GM23338 (cell line): ENCODE measurements around the gene HTT-AS. TPM values are rescaled to one million over a fixed set of nuclear protein-coding genes. Genes with fewer than 3 reads are reported as not detected.

Experiments used
- ATAC-seq: fragments of 200-7000 bp; cut with Tn5 transposase; 3 replicates; pipeline ENCODE4 v1.9.1; 2020
- DNase-seq: peaks from one replicate; pipeline ENCODE4 v3.0.0-alpha.2; 2015; ENCODE audit warnings: low spot score
- H2AFZ ChIP-seq: fragments of 200-600 bp; sonication (generic); 2 replicates; pipeline ENCODE4 v1.8.0; 2016; ENCODE audit warnings: antibody characterized with exemption, mild to moderate bottlenecking, moderate library complexity
- H3F3A ChIP-seq: fragments of 200-600 bp; sonication (generic); replicated peaks from 2 replicates; pipeline ENCODE4 v1.8.0; 2017; ENCODE audit warnings: antibody characterized with exemption, mixed run types, low read depth
- H3K27ac ChIP-seq: fragments of 200-600 bp; sonication (generic); 2 replicates; pipeline ENCODE4 v1.6.1; 2016; ENCODE audit warnings: low read depth
- H3K27me3 ChIP-seq: fragments of 200-600 bp; sonication (generic); 2 replicates; pipeline ENCODE4 v1.8.0; 2016; ENCODE audit warnings: mild to moderate bottlenecking, mixed run types, moderate library complexity; ENCODE audit not compliant: insufficient read depth
- H3K36me3 ChIP-seq: fragments of 200-600 bp; sonication (generic); 2 replicates; pipeline ENCODE4 v1.8.0; 2016; ENCODE audit warnings: mild to moderate bottlenecking; ENCODE audit not compliant: insufficient read depth
- H3K4me1 ChIP-seq: fragments of 200-600 bp; sonication (generic); 2 replicates; pipeline ENCODE4 v1.8.0; 2016; ENCODE audit warnings: mild to moderate bottlenecking, moderate library complexity; ENCODE audit not compliant: insufficient read depth
- H3K4me2 ChIP-seq: fragments of 200-600 bp; sonication (generic); 2 replicates; pipeline ENCODE4 v1.7.1; 2017; ENCODE audit warnings: mixed run types
- H3K4me3 ChIP-seq: fragments of 200-600 bp; sonication (generic); 2 replicates; pipeline ENCODE4 v1.6.1; 2016; ENCODE audit warnings: mixed run types
- H3K79me2 ChIP-seq: fragments of 200-600 bp; sonication (generic); replicated peaks from 2 replicates; pipeline ENCODE4 v1.8.0; 2017; ENCODE audit warnings: mild to moderate bottlenecking; ENCODE audit not compliant: insufficient read depth
- H3K9me2 ChIP-seq: fragments of 200-600 bp; sonication (generic); 2 replicates; pipeline ENCODE4 v1.8.0; 2017; ENCODE audit not compliant: insufficient read depth
- H4K20me1 ChIP-seq: fragments of 200-600 bp; sonication (generic); replicated peaks from 2 replicates; pipeline ENCODE4 v1.8.0; 2017; ENCODE audit warnings: mild to moderate bottlenecking; ENCODE audit not compliant: insufficient read depth
- H3K27ac Mint-ChIP-seq: 2 replicates; pipeline ENCODE4 v1.8.0; 2020; ENCODE audit warnings: inconsistent platforms, mild to moderate bottlenecking, moderate library complexity, mixed read lengths
- H3K27me3 Mint-ChIP-seq: 3 replicates; pipeline ENCODE4 v1.8.0; 2022; ENCODE audit warnings: low read depth, mild to moderate bottlenecking, moderate library complexity, mixed read lengths, inconsistent platforms; ENCODE audit not compliant: insufficient read depth, poor library complexity
- H3K36me3 Mint-ChIP-seq: 3 replicates; pipeline ENCODE4 v1.8.0; 2021; ENCODE audit warnings: low read depth, mild to moderate bottlenecking, inconsistent platforms, moderate library complexity, mixed read lengths
- H3K4me1 Mint-ChIP-seq: 3 replicates; pipeline ENCODE4 v1.8.0; 2020; ENCODE audit warnings: mild to moderate bottlenecking, inconsistent platforms, mixed read lengths
- H3K4me3 Mint-ChIP-seq: 3 replicates; pipeline ENCODE4 v1.8.0; 2021; ENCODE audit warnings: moderate library complexity, mild to moderate bottlenecking, inconsistent platforms, mixed read lengths
- H3K9me3 Mint-ChIP-seq: 3 replicates; pipeline ENCODE4 v1.8.0; 2020; ENCODE audit warnings: moderate library complexity, mild to moderate bottlenecking, inconsistent platforms, mixed read lengths
- CREB1 ChIP-seq: fragments of 250-450 bp; sonication (Bioruptor Pico); IDR thresholded peaks from 2 replicates; pipeline ENCODE4 v1.5.0; 2020; ENCODE audit warnings: low read depth, mild to moderate bottlenecking, moderate library complexity
- EZH2 ChIP-seq: fragments of 200-600 bp; sonication (generic); IDR thresholded peaks from one replicate; pipeline ENCODE4 v1.8.0; 2017; ENCODE audit warnings: antibody characterized with exemption, mild to moderate bottlenecking, low read depth; ENCODE audit not compliant: unreplicated experiment
- EZH2phosphoT487 ChIP-seq: fragments of 200-600 bp; sonication (generic); IDR thresholded peaks from one replicate; pipeline ENCODE4 v1.8.1; 2018; ENCODE audit warnings: antibody characterized with exemption; ENCODE audit not compliant: unreplicated experiment
- JUNB ChIP-seq: IDR thresholded peaks from one replicate; pipeline ENCODE4 v1.6.1; 2016; ENCODE audit warnings: antibody characterized with exemption; ENCODE audit not compliant: unreplicated experiment
- NANOG ChIP-seq: IDR thresholded peaks from 2 replicates; pipeline ENCODE4 v1.6.1; 2016; ENCODE audit warnings: antibody characterized with exemption, borderline replicate concordance
- STAT1 ChIP-seq: IDR thresholded peaks from one replicate; pipeline ENCODE4 v1.6.1; 2016; ENCODE audit warnings: antibody characterized with exemption; ENCODE audit not compliant: unreplicated experiment
- ZNF114 ChIP-seq: fragments of 250-450 bp; sonication (Bioruptor Pico); IDR thresholded peaks from 2 replicates; pipeline ENCODE4 v1.5.0; 2020; ENCODE audit warnings: mild to moderate bottlenecking, moderate library complexity
- polyA plus RNA-seq: library from polyadenylated mRNA; unstranded; fragments of >200 nt; fragmentation: Nextera tagmentation; extraction: Ambion mirVana; gene quantifications from 2 replicates; pipeline ENCODE4 v1.2.1, GENCODE V29; 2016
- total RNA-seq: library from RNA; depleted of rRNA; stranded (reverse); fragments of >200 nt; shearing (Covaris generic); gene quantifications from 2 replicates; pipeline ENCODE4 v1.2.3, GENCODE V29; 2014
- TF ChIP-seq, protein P1 (sequence below): IDR thresholded peaks from 2 replicates; pipeline ENCODE4 v1.6.1; 2016; ENCODE audit warnings: antibody characterized with exemption
- TF ChIP-seq, protein P2 (sequence below): fragments of 250-450 bp; sonication (Bioruptor Pico); IDR thresholded peaks from 2 replicates; pipeline ENCODE4 v1.5.0; 2020; ENCODE audit warnings: mild to moderate bottlenecking, moderate library complexity

HTT-AS gene
- total and polyA plus RNA-seq, 2 experiments from 2014 or later: not detected

DNA sequence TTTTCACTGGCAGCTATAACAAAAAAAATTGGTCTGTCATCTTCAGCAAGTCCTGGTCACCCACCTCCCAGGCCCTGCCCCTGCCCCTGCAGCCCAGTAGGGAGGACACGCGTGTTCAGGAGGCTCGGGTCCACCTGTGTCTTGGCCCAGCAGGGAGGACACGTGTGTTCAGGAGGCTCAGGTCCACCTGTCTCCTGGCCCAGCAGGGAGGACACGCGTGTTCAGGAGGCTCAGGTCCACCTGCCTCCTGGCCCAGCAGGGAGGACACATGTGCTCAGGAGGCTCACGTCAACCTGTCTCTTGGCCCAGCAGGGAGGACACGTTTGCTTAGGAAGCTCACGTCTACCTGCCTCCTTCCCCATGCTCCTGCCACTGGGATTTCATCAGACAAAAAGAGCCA, 44.9 kb downstream of the HTT-AS start:
- ATAC-seq: no peak
- Mint-ChIP-seq H3K4me1 (no peaks in the 10 kb centered on the region; the same call in 2 of the 3 replicates), H3K27me3 (peaks cover 7% of the 10 kb centered on the region), H3K4me3 (no peak overlapping the region), H3K9me3 (no peaks in the 10 kb centered on the region), H3K27ac (no peak overlapping the region), H3K36me3 (no peaks in the 10 kb centered on the region)
- H3K79me2 ChIP-seq: no peaks in the 10 kb centered on the region
- no peaks in the 10 kb centered on the region; the same call in 1 of the 2 replicates for H4K20me1 ChIP-seq
- no peak for DNase-seq
- no peak overlapping the region for H3K4me3 ChIP-seq
- H3K9me2 ChIP-seq: no peaks in the 10 kb centered on the region
- no peaks in the 10 kb centered on the region for H3K36me3 ChIP-seq
- no peak overlapping the region for H3K27ac ChIP-seq
- no peaks in the 10 kb centered on the region for H3F3A ChIP-seq
- no peaks in the 10 kb centered on the region for H3K4me1 ChIP-seq
- TF ChIP-seq CREB1 (CRISPR knock-in tag) (no peak), EZH2phosphoT487 (no peak), EZH2 (no peak), JUNB (no peak), STAT1 (no peak), NANOG (no peak), ZNF114 (CRISPR knock-in tag) (no peak)
- TF ChIP-seq, protein P1, sequence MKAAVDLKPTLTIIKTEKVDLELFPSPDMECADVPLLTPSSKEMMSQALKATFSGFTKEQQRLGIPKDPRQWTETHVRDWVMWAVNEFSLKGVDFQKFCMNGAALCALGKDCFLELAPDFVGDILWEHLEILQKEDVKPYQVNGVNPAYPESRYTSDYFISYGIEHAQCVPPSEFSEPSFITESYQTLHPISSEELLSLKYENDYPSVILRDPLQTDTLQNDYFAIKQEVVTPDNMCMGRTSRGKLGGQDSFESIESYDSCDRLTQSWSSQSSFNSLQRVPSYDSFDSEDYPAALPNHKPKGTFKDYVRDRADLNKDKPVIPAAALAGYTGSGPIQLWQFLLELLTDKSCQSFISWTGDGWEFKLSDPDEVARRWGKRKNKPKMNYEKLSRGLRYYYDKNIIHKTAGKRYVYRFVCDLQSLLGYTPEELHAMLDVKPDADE: no peak
- TF ChIP-seq, protein P2, sequence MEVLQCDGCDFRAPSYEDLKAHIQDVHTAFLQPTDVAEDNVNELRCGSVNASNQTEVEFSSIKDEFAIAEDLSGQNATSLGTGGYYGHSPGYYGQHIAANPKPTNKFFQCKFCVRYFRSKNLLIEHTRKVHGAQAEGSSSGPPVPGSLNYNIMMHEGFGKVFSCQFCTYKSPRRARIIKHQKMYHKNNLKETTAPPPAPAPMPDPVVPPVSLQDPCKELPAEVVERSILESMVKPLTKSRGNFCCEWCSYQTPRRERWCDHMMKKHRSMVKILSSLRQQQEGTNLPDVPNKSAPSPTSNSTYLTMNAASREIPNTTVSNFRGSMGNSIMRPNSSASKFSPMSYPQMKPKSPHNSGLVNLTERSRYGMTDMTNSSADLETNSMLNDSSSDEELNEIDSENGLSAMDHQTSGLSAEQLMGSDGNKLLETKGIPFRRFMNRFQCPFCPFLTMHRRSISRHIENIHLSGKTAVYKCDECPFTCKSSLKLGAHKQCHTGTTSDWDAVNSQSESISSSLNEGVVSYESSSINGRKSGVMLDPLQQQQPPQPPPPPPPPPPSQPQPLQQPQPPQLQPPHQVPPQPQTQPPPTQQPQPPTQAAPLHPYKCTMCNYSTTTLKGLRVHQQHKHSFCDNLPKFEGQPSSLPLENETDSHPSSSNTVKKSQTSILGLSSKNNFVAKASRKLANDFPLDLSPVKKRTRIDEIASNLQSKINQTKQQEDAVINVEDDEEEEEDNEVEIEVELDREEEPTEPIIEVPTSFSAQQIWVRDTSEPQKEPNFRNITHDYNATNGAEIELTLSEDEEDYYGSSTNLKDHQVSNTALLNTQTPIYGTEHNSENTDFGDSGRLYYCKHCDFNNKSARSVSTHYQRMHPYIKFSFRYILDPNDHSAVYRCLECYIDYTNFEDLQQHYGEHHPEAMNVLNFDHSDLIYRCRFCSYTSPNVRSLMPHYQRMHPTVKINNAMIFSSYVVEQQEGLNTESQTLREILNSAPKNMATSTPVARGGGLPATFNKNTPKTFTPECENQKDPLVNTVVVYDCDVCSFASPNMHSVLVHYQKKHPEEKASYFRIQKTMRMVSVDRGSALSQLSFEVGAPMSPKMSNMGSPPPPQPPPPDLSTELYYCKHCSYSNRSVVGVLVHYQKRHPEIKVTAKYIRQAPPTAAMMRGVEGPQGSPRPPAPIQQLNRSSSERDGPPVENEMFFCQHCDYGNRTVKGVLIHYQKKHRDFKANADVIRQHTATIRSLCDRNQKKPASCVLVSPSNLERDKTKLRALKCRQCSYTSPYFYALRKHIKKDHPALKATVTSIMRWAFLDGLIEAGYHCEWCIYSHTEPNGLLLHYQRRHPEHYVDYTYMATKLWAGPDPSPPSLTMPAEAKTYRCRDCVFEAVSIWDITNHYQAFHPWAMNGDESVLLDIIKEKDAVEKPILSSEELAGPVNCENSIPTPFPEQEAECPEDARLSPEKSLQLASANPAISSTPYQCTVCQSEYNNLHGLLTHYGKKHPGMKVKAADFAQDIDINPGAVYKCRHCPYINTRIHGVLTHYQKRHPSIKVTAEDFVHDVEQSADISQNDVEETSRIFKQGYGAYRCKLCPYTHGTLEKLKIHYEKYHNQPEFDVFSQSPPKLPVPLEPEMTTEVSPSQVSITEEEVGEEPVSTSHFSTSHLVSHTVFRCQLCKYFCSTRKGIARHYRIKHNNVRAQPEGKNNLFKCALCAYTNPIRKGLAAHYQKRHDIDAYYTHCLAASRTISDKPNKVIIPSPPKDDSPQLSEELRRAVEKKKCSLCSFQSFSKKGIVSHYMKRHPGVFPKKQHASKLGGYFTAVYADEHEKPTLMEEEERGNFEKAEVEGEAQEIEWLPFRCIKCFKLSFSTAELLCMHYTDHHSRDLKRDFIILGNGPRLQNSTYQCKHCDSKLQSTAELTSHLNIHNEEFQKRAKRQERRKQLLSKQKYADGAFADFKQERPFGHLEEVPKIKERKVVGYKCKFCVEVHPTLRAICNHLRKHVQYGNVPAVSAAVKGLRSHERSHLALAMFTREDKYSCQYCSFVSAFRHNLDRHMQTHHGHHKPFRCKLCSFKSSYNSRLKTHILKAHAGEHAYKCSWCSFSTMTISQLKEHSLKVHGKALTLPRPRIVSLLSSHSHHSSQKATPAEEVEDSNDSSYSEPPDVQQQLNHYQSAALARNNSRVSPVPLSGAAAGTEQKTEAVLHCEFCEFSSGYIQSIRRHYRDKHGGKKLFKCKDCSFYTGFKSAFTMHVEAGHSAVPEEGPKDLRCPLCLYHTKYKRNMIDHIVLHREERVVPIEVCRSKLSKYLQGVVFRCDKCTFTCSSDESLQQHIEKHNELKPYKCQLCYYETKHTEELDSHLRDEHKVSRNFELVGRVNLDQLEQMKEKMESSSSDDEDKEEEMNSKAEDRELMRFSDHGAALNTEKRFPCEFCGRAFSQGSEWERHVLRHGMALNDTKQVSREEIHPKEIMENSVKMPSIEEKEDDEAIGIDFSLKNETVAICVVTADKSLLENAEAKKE: no peak
- H3K27me3 ChIP-seq: no peaks in the 10 kb centered on the region
- H3K4me2 ChIP-seq: no peak overlapping the region
- H2AFZ ChIP-seq: no peak overlapping the region
